K562 (cell line): ENCODE data around the gene C1QTNF8. TPM values are rescaled to one million over a fixed set of nuclear protein-coding genes. Genes with fewer than 3 reads are reported as not detected.

Experiments used
- ATAC-seq: fragments of 200-7000 bp; cut with Tn5 transposase; 3 replicates; pipeline ENCODE4 v1.9.1; 2020; ENCODE audit warnings: moderate library complexity
- BruUV-seq: library from RNA; stranded (reverse); fragments of 400-500 nt; replicated peaks from 2 replicates; lab custom pipeline; 2021; lab: Mats Ljungman, UMichigan
- CTCF ChIA-PET: fragments of 300-600 bp; formaldehyde crosslinking; extraction: SDS; loops from one replicate; lab custom pipeline; 2021; ENCODE audit warnings: low intra/inter-chr PET ratio; lab: Yijun Ruan, JAX
- POLR2A ChIA-PET: fragments of 300-600, 350-650 bp; sonication (Branson Sonifier 250); formaldehyde crosslinking; extraction: SDS; loops from one replicate; lab custom pipeline; 2021; ENCODE audit warnings: antibody characterized with exemption, inconsistent platforms; lab: Yijun Ruan, JAX
- DNase-seq, 4 experiments: peaks; one replicate each; pipeline versions ENCODE4 v3.0.0 to v3.0.0-alpha.2; 2011 to 2018; ENCODE audit warnings: low spot score in 3 of 4, mixed read lengths in 3 of 4; ENCODE audit errors: extremely low read depth in 1 of 4
- FAIRE-seq: peaks from 2 replicates; lab custom pipeline; 2011; peaks lifted over from hg19 to GRCh38; lab: Jason Lieb, UNC
- H2AFZ ChIP-seq: 2 replicates; pipeline ENCODE4 v1.6.0; 2011; ENCODE audit warnings: low read depth, low read length, control low read depth, inconsistent platforms
- H3K27ac ChIP-seq: fragments of 200-600 bp; 3 replicates; pipeline ENCODE4 v1.8.0; 2011; ENCODE audit warnings: low read depth, mild to moderate bottlenecking, control low read depth, inconsistent platforms, low read length, moderate library complexity, mixed read lengths; ENCODE audit errors: extremely low read depth
- H3K27me3 ChIP-seq, 2 experiments: fragments of 300-600 bp in 1 of 2; 2 replicates in 1 of 2; 3 replicates in 1 of 2; pipeline versions ENCODE4 v1.6.0 to v1.8.0; 2011; ENCODE audit warnings: inconsistent platforms in 2 of 2, low read length in 2 of 2, mild to moderate bottlenecking in 1 of 2, mixed read lengths in 1 of 2, moderate library complexity in 1 of 2; ENCODE audit not compliant: control insufficient read depth in 2 of 2, insufficient read depth in 2 of 2
- H3K36me3 ChIP-seq: fragments of 300-600 bp; 3 replicates; pipeline ENCODE4 v1.8.0; 2011; ENCODE audit warnings: mild to moderate bottlenecking, low read length, inconsistent platforms; ENCODE audit not compliant: control insufficient read depth, insufficient read depth
- H3K4me1 ChIP-seq, 2 experiments: fragments of 200-600 bp in 1 of 2; replicated peaks in 1 of 2; 2 replicates in 1 of 2; 3 replicates in 1 of 2; pipeline versions ENCODE4 v1.5.1 to v1.8.0; 2011; ENCODE audit warnings: inconsistent platforms in 2 of 2, low read length in 2 of 2, mild to moderate bottlenecking in 1 of 2, mixed read lengths in 1 of 2, moderate library complexity in 1 of 2; ENCODE audit not compliant: control insufficient read depth in 2 of 2, insufficient read depth in 2 of 2
- H3K4me2 ChIP-seq: 2 replicates; pipeline ENCODE4 v1.6.1; 2011; ENCODE audit warnings: low read length, control low read depth, inconsistent platforms, mixed read lengths; ENCODE audit not compliant: insufficient read depth
- H3K4me3 ChIP-seq: fragments of 200-600 bp; sonication (generic), shearing (Covaris generic); 2 replicates; pipeline ENCODE4 v1.5.1; 2016; ENCODE audit warnings: control low read depth, inconsistent platforms
- H3K79me2 ChIP-seq: fragments of 200-600 bp; 3 replicates; pipeline ENCODE4 v1.8.0; 2011; ENCODE audit warnings: low read length, inconsistent platforms; ENCODE audit not compliant: control insufficient read depth, insufficient read depth
- H3K9ac ChIP-seq, 2 experiments: 2 replicates each; pipeline versions ENCODE4 v1.6.0 to v1.6.1; 2011; ENCODE audit warnings: low read depth in 2 of 2, low read length in 2 of 2, control low read depth in 1 of 2, inconsistent platforms in 1 of 2, mild to moderate bottlenecking in 1 of 2, mixed read lengths in 1 of 2; ENCODE audit not compliant: insufficient read depth in 1 of 2
- H3K9me1 ChIP-seq: one replicate; pipeline ENCODE4 v1.6.0; 2011; ENCODE audit warnings: inconsistent platforms, mild to moderate bottlenecking, low read length, moderate library complexity; ENCODE audit not compliant: control insufficient read depth, insufficient read depth
- H3K9me3 ChIP-seq: replicated peaks from 2 replicates; pipeline ENCODE4 v1.5.1; 2011; ENCODE audit warnings: low read depth, low read length, inconsistent platforms; ENCODE audit not compliant: control insufficient read depth, insufficient read depth
- H4K20me1 ChIP-seq: replicated peaks from 2 replicates; pipeline ENCODE4 v1.6.1; 2011; ENCODE audit warnings: low read length, inconsistent platforms, mixed read lengths; ENCODE audit not compliant: control insufficient read depth, insufficient read depth
- CBX3 ChIP-seq, 2 experiments: IDR thresholded peaks; 1 replicate in 1 of 2; 2 replicates in 1 of 2; pipeline ENCODE4 v1.6.1; 2012; ENCODE audit warnings: inconsistent platforms in 2 of 2, low read length in 2 of 2, borderline replicate concordance in 1 of 2, control low read depth in 1 of 2
- IRF2 ChIP-seq: sonication (generic); formaldehyde crosslinking; IDR thresholded peaks from 2 replicates; pipeline ENCODE4 v1.8.1; 2022; ENCODE audit warnings: mild to moderate bottlenecking, missing genetic modification reagents
- L3MBTL2 ChIP-seq: fragments of 450-650 bp; IDR thresholded peaks from 2 replicates; pipeline ENCODE4 v1.6.1; 2016; ENCODE audit warnings: mild to moderate bottlenecking, moderate library complexity
- NCOR1 ChIP-seq: fragments of 450-650 bp; IDR thresholded peaks from 2 replicates; pipeline ENCODE4 v1.6.1; 2016; ENCODE audit warnings: mild to moderate bottlenecking, moderate library complexity
- PHTF2 ChIP-seq: fragments of 250-450 bp; sonication (Bioruptor Pico); IDR thresholded peaks from 2 replicates; pipeline ENCODE4 v1.5.0; 2021; ENCODE audit warnings: mild to moderate bottlenecking
- RAD51 ChIP-seq: fragments of 450-650 bp; IDR thresholded peaks from 2 replicates; pipeline ENCODE4 v1.7.1; 2016; ENCODE audit warnings: low read depth, mild to moderate bottlenecking, borderline replicate concordance
- SMARCA5 ChIP-seq: fragments of 450-650 bp; IDR thresholded peaks from 2 replicates; pipeline ENCODE4 v1.6.1; 2016
- SUPT5H ChIP-seq: fragments of 450-650 bp; IDR thresholded peaks from 2 replicates; pipeline ENCODE4 v1.6.1; 2016
- TCF15 ChIP-seq: fragments of 250-450 bp; sonication (Bioruptor Pico); IDR thresholded peaks from 2 replicates; pipeline ENCODE4 v1.8.0; 2022; ENCODE audit warnings: moderate library complexity, mild to moderate bottlenecking, inconsistent platforms
- ZBTB1 ChIP-seq: sonication (generic); formaldehyde crosslinking; IDR thresholded peaks from 2 replicates; pipeline ENCODE4 v1.8.1; 2023; ENCODE audit warnings: missing genetic modification reagents, low read depth, mild to moderate bottlenecking, borderline replicate concordance
- ZNF696 ChIP-seq: fragments of 250-450 bp; sonication (Bioruptor Pico); conservative IDR thresholded peaks from 2 replicates; pipeline ENCODE4 v1.4.0; 2020; ENCODE audit warnings: mild to moderate bottlenecking, moderate library complexity
- WGBS: fragments of 100-300 bp; shearing (Covaris generic); methylation state at CpG from one replicate; pipeline ENCODE4 v1.1.6; 2016; ENCODE audit warnings: low coverage, mixed read lengths; ENCODE audit not compliant: insufficient coverage; ENCODE audit errors: missing lambda C conversion rate; 5-methylcytosine and 5-hydroxymethylcytosine counted together
- in situ Hi-C: fragments of 300-500 bp; cut with MboI; formaldehyde crosslinking; loops from 4 replicates; pipeline ENCODE4 v1.15.0; 2018; ENCODE audit warnings: inconsistent platforms, mixed read lengths
- intact Hi-C: fragments of 100-400 bp; cut with micrococcal nuclease; formaldehyde crosslinking; loops from 2 replicates; pipeline ENCODE4 v1.14.2; 2022
- polyA plus RNA-seq, 8 experiments: library from polyadenylated mRNA; depleted of rRNA in 4 of 8; stranded (reverse) in 5 of 8; unstranded in 3 of 8; fragments of >200 nt; fragmentation: Nextera tagmentation in 2 of 8; fragmentation: Illumina TruSeq in 1 of 8; extraction: Ambion mirVana in 2 of 8; extraction: Trizol in 1 of 8; gene quantifications; 2 replicates each; pipeline versions ENCODE4 v1.2.1 to v1.2.3, GENCODE V29; 2011 to 2014; ENCODE audit warnings: inconsistent platforms in 1 of 8, missing spikeins in 1 of 8
- total RNA-seq, 7 experiments: library from RNA; depleted of rRNA in 6 of 7; stranded (reverse); fragments of >200 nt in 6 of 7; fragmentation: Illumina TruSeq in 2 of 7; extraction: Trizol in 2 of 7; gene quantifications; 2 replicates each; pipeline versions ENCODE4 v1.2.1 to v1.2.3, GENCODE V29; 2011 to 2021; ENCODE audit warnings: low replicate concordance in 1 of 7
- TF ChIP-seq, protein P1 (sequence below): fragments of 250-450 bp; sonication (Bioruptor Pico); IDR thresholded peaks from 2 replicates; pipeline ENCODE4 v1.8.0; 2022; ENCODE audit warnings: inconsistent platforms, mild to moderate bottlenecking, moderate library complexity, borderline replicate concordance
- TF ChIP-seq, protein P2 (sequence below): fragments of 450-650 bp; conservative IDR thresholded peaks from 2 replicates; pipeline ENCODE4 v1.6.1; 2016; ENCODE audit warnings: missing genetic modification characterization, low read depth, mild to moderate bottlenecking, missing compliant biosample characterization, moderate library complexity
- TF ChIP-seq, protein P3 (sequence below), 2 experiments: IDR thresholded peaks; 2 replicates each; pipeline ENCODE4 v1.6.1; 2012; ENCODE audit warnings: improper control_type of control experiment in 2 of 2, low read depth in 2 of 2, low read length in 2 of 2, borderline replicate concordance in 1 of 2
- TF ChIP-seq, protein P4 (sequence below): sonication (generic); formaldehyde crosslinking; IDR thresholded peaks from 2 replicates; pipeline ENCODE4 v1.8.0; 2022; ENCODE audit warnings: missing genetic modification reagents, mild to moderate bottlenecking, moderate library complexity, borderline replicate concordance

Gene C1QTNF8
- total and polyA plus RNA-seq, 9 of the 15 experiments (the other 6 are each of a cell fraction or from before 2014, with no cell fraction given) = not detected

- ATAC-seq (peak; percentile 81), FAIRE-seq (no peak), DNase-seq (peak; percentile 32 to 70 (median 56))
- no peaks in the 10 kb centered on the region for H4K20me1 ChIP-seq
- no peaks in the 10 kb centered on the region for H3K36me3 ChIP-seq
- no peaks in the 10 kb centered on the region for H3K79me2 ChIP-seq
- POLR2A ChIA-PET = interaction anchor here (0.6 to 1.0 kb wide), 4 partner anchors 9 to 376 kb away, joined by 3 read pairs; partner anchors contain the start of gene UQCC4
- H3K9me1 ChIP-seq = no peaks in the 10 kb centered on the region
- peaks cover 2 to 29% of the 10 kb centered on the region in 2 experiments; a peak in 3 of 5 replicates for H3K27me3 ChIP-seq
- intact Hi-C loops (no loop called here), in situ Hi-C loops (loop anchor here (5.0 kb wide), 1 partner anchor 232 kb away; no protein-coding TSS in a partner anchor)
- 12% methylated on average over 35 of the region's 43 CpGs for WGBS
- BruUV-seq = no TSS peak
- CTCF ChIA-PET = no interaction called here
- no peak overlapping the region for H2AFZ ChIP-seq
- H3K27ac ChIP-seq = no peak overlapping the region
- no peak overlapping the region for H3K4me3 ChIP-seq
- H3K9ac ChIP-seq = no peak overlapping the region; a peak in 2 of 4 replicates
- H3K4me2 ChIP-seq = no peak overlapping the region; the same call in 1 of the 2 replicates
- 0 out of 2 replicates have a peak, but pooled peaks cover 2% of the 10 kb centered on the region for H3K9me3 ChIP-seq
- H3K4me1 ChIP-seq = peaks cover 0 to 61% of the 10 kb centered on the region in 2 experiments; a peak in 2 of 5 replicates
- TF ChIP-seq IRF2 (CRISPR knock-in tag) (no peak), TCF15 (no peak), CBX3 (IDR thresholded peaks at IDR 0.05; ENCODE audit: borderline replicate concordance in 1 of 2, low read length in 2 of 2) (no peak), PHTF2 (no peak), SUPT5H (no peak), NCOR1 (no peak), L3MBTL2 (peak; percentile 35; the same call in 1 of the 2 replicates), ZNF696 (no peak), ZBTB1 (CRISPR knock-in tag) (no peak), RAD51 (peak; percentile 32; the same call in 1 of the 2 replicates), SMARCA5 (peak; percentile 80)
- TF ChIP-seq, protein P1, sequence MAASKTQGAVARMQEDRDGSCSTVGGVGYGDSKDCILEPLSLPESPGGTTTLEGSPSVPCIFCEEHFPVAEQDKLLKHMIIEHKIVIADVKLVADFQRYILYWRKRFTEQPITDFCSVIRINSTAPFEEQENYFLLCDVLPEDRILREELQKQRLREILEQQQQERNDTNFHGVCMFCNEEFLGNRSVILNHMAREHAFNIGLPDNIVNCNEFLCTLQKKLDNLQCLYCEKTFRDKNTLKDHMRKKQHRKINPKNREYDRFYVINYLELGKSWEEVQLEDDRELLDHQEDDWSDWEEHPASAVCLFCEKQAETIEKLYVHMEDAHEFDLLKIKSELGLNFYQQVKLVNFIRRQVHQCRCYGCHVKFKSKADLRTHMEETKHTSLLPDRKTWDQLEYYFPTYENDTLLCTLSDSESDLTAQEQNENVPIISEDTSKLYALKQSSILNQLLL (CRISPR knock-in tag) = no peak
- TF ChIP-seq, protein P2, sequence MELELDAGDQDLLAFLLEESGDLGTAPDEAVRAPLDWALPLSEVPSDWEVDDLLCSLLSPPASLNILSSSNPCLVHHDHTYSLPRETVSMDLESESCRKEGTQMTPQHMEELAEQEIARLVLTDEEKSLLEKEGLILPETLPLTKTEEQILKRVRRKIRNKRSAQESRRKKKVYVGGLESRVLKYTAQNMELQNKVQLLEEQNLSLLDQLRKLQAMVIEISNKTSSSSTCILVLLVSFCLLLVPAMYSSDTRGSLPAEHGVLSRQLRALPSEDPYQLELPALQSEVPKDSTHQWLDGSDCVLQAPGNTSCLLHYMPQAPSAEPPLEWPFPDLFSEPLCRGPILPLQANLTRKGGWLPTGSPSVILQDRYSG = no peak
- TF ChIP-seq, protein P3, sequence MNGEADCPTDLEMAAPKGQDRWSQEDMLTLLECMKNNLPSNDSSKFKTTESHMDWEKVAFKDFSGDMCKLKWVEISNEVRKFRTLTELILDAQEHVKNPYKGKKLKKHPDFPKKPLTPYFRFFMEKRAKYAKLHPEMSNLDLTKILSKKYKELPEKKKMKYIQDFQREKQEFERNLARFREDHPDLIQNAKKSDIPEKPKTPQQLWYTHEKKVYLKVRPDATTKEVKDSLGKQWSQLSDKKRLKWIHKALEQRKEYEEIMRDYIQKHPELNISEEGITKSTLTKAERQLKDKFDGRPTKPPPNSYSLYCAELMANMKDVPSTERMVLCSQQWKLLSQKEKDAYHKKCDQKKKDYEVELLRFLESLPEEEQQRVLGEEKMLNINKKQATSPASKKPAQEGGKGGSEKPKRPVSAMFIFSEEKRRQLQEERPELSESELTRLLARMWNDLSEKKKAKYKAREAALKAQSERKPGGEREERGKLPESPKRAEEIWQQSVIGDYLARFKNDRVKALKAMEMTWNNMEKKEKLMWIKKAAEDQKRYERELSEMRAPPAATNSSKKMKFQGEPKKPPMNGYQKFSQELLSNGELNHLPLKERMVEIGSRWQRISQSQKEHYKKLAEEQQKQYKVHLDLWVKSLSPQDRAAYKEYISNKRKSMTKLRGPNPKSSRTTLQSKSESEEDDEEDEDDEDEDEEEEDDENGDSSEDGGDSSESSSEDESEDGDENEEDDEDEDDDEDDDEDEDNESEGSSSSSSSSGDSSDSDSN (IDR thresholded peaks at IDR 0.05; ENCODE audit: borderline replicate concordance in 1 of 2, low read depth in 2 of 2, low read length in 2 of 2) = no peak
- TF ChIP-seq, protein P4, sequence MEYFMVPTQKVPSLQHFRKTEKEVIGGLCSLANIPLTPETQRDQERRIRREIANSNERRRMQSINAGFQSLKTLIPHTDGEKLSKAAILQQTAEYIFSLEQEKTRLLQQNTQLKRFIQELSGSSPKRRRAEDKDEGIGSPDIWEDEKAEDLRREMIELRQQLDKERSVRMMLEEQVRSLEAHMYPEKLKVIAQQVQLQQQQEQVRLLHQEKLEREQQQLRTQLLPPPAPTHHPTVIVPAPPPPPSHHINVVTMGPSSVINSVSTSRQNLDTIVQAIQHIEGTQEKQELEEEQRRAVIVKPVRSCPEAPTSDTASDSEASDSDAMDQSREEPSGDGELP = peak; percentile 16; the same call in 1 of the 2 replicates
Measured at GRCh38 chr16:1044460-1045309, 51.4 kb downstream of the C1QTNF8 start.
